ENCODE data around the gene HSPB8. TPM values are rescaled to one million over a fixed set of nuclear protein-coding genes. Genes with fewer than 3 reads are reported as not detected.

Gene HSPB8, protein sequence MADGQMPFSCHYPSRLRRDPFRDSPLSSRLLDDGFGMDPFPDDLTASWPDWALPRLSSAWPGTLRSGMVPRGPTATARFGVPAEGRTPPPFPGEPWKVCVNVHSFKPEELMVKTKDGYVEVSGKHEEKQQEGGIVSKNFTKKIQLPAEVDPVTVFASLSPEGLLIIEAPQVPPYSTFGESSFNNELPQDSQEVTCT
- total RNA-seq = 10 to 100 TPM in 1 of 2 donors, 1 to 10 TPM in 1; 3.5 to 32.4 TPM
- long read RNA-seq, transcript HSPB8-201 (3 exons, 2,152 nt) = major isoform, 15 of 16 reads
- long read RNA-seq, partial matches to known transcripts = 0 of 16 reads
- long read RNA-seq, other reads (novel, unspliced or antisense) = 1 of 16 reads

DNA sequence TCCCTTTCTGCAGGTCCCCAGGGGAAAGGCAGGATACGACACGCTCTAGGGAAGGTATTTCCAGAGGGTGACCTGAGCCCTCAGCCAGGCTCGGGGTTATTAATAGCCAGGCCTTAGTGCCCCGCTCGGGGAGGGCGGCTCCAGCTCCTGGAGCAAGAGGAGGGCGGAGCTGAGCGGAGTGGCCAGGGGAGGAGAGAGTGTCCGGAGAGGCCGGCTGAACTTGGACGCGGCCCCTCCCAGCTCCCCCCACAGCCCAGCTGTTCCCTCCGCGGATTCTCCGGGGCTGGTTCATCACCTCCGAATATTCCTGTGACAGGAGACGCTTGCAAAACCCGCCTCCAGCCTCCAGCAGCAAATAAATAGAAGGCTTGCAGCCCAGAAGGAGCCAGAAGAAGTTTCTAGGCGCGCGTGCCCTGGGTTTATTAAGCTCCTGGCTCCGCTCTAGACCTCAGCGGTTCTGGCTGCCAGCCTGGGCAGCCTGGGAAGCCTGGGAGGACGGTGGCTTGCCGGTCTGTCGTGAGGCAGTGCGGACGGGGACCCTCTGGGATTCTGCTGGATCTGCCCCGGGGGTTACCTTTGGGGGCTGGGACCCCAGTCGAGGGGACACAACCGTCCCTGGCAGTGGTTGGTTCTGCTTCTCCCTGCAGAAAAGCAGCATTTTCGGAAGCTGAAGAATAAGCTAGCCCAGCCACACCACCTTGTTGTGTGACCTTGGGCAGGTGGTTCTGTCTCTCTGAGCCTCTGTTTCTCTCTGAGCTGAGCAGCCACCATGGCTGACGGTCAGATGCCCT lies at the start of gene HSPB8:
Gene HSPB8 (plus strand): TSS at position 388 of the 791 bp plus-strand sequence. CDS start 382 bp downstream, at position 770.
- DNase-seq (peak; percentile 56 to 83), ATAC-seq (peak; percentile 43)
- intact Hi-C loops (cut with DNase I, micrococcal nuclease) = no loop called here

DNA sequence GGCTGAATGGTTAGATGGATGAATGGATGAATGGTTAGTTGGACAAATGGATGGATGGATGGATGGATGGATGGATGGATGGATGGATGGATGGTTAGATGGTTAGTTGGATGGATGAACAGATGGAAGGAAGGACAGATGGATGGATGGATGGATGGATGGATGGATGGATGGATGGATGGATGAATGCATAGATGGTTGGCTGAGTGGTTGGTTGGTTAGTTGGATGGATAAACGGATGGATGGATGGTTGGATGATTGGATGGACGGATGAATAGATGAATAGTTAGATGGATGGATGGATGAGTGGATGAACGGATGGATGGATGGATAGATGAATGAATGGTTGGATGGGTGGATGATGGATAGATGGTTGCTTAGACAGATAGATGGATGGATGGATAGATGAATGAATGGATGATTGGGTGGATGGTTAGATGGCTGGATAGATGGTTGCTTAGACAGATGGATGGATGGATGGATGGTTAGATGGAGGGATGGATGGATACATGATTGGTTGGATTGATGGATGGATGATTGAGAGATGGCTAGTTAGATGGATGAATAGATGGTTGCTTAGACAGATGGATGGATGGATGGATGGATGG lies 48.8 kb upstream of the HSPB8 start:
- intact Hi-C loops (cut with DNase I, micrococcal nuclease) = loop anchor here in 1 of 2 donors (10.0 kb wide), 1 partner anchor 285 kb away; no protein-coding TSS in a partner anchor
- DNase-seq = no peak

DNA sequence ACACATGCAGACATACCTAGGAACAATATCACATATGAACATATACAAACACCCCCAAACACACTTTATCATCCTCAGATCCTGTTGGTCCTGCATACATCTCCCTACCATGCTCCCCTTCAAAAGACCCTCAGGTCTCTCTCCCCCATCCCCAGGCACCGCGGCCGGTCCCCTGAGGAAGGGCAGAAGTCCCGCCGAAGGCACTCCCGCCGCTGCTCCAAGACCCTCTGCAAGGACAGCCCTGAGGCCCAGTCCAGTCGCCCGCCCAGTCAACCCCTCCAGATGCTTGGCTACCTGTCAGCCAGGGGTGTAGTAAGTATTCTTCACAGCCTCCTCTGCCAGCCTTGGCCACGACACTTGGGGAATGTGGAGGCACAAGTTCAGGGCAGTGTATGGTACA lies 48.2 kb upstream of the HSPB8 start:
- intact Hi-C loops (cut with DNase I, micrococcal nuclease) = no loop called here
- DNase-seq (no peak), ATAC-seq (no peak)

More for the DNA sequence above, 48.8 kb upstream of the HSPB8 start:
- no peak for ATAC-seq

DNA sequence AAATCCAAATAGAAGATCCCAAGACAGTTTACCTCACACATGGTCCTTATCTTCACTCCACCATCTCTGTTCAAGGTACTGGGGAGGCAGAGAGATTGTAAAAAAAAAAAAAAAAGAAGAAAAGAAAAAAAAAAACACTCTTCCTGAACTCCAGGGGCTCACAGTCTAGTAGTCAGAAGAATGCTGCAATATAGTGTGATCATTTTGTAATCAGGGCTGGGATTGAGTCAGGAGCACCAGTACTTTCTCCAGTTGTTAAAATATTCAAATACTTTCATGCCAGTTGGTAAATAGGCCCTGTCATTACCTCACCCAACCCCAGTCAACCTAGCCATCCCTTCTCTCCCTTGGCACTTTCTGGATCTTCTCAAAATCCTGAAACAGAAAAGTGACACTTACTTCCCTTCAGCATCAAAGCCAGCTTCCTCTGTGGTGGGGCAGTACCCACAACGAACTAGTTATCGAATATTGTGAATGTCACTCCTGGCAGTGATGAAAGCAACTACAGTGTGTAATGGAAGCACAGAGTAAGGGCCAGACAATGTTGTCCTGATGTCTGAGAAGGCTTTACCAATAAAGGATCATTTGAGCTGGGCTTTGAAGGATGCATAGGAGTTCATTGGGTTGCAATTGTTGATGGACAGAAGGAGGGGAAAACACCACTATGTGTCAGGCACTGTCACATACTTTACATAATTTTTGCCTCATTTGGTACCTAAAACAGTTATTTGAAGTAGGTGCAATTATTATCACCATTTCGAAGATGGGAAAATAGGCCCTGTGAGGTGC lies 44.3 kb upstream of the HSPB8 start:
- ATAC-seq (no peak), DNase-seq (no peak)
- intact Hi-C loops (cut with DNase I, micrococcal nuclease) = no loop called here

DNA sequence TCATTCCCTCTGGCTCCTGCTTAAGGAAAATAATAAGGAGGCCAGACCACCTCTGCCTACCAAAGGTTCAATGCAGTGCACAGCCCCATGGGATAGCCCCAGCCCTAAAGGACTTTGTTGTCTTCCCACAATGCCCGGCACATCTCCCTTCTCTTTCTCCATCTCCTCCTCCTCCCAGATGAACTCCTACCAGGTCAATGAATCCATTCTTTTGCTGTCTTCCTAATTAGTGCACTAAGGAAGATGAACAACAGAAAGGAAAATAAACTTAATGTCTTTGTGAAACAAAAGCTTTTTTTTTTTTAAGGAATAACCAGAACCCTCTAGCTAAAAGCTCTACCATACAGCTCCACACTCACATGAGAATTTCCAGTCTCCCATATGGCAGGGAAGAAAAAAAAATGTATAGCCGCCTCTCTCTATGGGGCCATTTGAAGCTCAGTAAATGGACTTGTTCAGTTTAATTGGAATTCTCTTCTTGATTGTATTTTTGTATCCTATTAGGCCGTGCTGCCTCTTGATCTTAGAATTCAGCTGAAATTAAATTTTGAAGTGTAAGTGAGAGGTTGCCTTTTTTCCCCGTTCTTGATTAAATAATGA lies 41.8 kb upstream of the HSPB8 start:
- no peak for ATAC-seq
- intact Hi-C loops (cut with DNase I, micrococcal nuclease) = no loop called here
- no peak for DNase-seq

DNA sequence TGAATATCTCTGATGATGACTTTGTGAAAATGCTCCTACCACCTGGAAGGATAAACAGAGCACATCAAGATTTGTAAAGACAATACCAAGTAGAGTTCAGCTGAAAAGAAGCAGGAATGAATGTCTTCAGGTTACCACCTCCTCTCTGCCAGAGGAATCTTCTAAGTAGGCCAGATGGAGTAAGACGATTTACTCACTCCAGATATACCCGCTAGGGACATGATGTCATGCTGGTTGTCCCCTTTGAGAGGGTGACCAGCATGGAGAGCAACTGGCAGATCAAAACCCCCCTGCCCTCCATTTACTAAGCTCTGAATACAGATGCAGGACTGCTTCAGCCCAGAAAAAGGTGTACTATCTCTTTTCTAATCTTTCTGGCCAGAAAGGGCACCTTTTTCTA lies 39.3 kb upstream of the HSPB8 start:
- DNase-seq (no peak), ATAC-seq (no peak)
- intact Hi-C loops (cut with DNase I, micrococcal nuclease) = no loop called here

DNA sequence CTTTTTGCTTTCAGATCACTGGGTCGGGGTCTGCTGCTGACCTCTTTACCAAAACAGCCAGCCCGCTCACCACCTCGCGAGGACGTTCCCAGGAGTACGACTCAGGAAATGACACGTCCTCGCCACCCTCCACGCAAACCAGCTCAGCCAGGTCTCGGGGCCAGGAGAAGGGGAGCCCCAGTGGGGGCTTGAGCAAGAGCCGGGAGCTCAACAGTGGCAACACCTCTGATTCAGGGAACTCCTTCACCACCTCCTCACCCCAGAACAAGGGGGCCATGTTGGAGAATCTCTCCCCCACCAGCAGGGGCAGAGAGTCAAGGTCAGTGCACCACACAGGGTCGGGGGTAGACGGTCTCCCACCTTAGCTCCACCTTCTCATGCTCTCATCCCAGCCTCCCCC lies 33.4 kb upstream of the HSPB8 start:
- ATAC-seq = no peak
- intact Hi-C loops (cut with DNase I, micrococcal nuclease) = no loop called here

DNA sequence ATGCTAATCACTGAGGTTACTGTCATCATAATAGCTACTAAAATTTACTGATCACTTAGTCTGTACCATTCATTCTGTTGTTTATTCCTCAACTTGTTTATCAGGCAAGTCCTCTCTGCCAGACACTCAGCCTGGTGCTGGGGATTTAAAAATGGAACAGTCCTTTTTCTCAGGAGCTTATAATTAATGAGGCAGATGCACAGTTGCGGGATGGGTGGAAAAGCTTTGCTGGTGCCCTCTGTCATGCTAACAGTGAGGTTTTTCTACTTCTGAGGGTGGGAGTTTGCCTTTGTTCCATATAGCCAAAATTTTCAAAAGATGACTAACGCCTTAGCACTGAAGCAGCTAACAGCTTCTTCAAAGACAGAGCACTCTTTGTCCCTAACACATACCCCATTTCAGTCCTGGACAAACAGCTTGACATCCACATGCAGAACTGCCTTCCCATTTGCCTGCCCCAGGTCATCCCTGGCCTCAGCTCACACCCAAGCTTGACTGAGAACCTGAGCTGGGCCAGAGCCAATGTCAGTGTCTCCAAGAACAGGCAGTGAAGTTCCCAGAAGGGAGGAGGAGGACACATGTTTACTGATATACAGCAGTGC lies 30.8 kb upstream of the HSPB8 start:
- no peak for DNase-seq
- intact Hi-C loops (cut with DNase I, micrococcal nuclease) = no loop called here
- ATAC-seq = no peak

More for the DNA sequence above, 33.4 kb upstream of the HSPB8 start:
- DNase-seq = no peak

DNA sequence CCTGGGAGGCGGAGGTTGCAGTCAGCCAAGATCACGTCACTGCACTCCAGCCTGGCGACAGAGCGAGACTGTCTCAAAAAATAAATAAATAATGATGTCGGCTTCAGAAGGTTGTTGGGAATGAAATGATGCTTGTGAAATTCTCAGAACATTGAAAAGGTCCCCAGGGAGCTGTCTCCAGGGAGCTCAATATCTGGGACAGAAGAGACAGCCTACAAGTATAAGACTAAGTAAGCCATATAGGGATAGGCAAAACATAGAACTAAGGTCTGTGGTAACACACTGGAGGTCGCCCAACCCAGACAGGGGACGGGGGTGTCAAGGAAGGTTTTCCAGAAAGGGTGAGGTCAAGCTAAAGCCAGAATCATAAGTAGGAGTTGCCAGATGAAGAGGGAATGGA lies 29.5 kb upstream of the HSPB8 start:
- intact Hi-C loops (cut with DNase I, micrococcal nuclease) = no loop called here
- ATAC-seq = no peak
- no peak for DNase-seq

DNA sequence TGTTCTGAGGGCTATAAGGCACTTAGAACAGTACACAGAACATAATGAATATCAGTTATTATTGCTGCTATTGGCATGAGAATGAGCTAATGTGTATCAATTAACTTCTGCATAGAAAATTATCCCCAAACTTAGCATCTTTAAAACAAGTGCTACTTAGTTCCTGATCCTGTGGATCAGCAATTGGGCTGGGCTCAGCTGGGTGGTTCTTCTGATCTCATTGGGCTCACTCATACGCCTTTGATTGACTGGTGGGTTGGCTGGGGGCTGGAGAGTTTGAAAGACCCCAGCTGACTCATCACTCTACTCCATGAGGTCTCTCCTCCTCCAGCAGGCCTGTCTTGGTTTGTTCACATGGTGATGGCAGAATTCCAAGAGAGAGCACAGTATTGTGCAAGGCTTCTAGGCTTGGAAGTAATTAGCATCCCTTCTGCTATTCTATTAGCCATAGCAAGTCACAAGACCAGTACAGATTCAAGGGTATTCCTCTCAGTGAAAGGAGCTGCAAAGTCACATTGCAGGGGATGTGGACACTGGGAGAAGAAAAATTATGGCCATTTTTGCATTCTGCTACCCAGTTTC lies 27.2 kb upstream of the HSPB8 start:
- intact Hi-C loops (cut with DNase I, micrococcal nuclease) = no loop called here
- ATAC-seq (no peak), DNase-seq (no peak)

DNA sequence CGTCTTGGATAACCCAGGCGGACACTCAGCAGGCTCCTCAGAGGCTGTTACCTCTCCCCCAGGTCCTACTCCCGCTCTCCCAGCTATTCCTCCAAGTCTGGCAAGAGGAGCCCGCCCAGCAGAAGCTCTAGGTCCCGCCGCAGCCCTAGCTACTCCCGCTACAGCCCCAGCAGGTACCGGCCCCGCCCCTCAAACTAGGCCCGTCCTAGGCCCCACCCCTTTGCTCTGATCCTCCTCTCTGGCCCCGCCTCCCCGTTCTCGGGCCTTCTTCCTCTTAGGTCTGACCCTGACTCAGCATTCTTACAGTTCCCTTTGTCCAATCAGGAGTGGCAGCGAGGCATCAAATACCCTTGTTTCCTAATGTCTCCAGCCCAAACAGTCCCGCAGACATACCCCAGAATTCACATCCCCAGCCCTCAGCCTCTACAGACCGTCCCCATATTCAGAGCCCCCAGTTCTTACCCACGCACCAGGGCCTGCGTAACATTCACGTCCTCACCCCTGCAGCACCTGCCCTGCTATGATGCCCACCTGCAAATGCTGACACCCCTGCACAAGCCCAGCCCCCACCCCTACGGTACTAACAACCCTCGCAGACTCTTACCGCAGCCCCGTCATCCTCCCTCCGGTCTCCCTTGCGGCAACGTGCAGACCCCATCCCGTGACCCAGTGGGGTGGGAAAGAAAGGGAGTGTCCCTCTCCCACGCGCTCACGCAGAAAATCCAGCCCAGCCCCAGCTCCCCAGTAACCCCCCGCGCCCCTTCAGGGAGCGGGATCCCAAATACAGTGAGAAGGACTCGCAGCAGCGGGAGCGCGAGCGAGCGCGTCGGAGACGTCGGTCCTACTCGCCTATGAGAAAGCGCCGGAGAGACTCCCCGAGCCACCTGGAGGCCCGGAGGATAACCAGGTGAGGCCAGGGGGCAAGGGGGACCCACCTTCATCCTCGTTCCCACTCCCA lies 25.0 kb upstream of the HSPB8 start:
- ATAC-seq (no peak), DNase-seq (peak; percentile 32 to 39)
- intact Hi-C loops (cut with DNase I, micrococcal nuclease) = no loop called here

DNA sequence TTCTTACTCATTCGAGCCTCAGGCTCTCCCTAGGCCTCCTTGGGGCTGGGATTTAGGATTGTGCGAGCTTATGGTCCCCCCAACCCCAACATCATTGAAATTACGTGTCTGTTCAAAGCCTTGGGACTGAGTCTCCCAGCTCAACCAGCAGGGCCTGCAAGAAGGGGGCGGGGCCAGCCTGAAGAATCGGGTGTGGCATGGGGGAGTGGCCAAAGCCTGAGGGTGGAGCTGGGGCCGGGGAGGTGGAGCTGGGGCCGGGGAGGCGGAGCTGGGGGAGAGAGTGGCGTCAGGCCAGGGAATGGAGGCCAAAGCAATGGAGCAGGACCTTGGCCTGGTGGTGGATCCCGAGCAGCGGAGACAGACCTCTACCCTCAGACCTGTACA lies 24.3 kb upstream of the HSPB8 start:
- no peak for ATAC-seq
- intact Hi-C loops (cut with DNase I, micrococcal nuclease) = no loop called here

DNA sequence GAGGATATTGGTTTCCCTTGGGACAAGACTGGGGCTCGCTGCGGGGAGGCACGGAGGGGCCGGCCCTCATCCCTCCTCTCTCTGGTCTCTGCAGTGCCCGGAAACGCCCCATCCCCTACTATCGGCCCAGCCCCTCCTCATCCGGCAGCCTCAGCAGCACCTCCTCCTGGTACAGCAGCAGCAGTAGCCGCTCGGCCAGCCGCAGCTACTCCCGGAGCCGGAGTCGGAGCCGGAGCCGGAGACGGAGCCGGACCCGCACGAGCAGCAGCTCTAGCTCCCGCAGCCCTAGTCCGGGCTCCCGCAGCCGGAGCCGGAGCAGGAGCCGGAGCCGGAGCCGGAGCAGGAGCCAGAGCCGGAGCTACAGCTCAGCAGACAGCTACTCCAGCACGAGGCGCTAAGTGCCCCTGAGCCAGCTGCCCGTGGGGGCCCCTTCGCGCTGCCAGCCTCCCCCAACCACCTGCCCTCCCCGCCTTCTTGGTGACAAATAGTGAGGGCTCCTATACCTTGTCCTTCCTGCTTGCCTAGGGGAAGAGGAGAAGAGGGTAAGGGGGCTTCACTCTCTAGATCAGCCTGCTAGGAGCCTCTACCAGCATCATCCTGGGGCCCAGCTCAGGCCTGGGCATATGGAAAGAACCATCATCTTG lies 22.2 kb upstream of the HSPB8 start:
- intact Hi-C loops (cut with DNase I, micrococcal nuclease) = no loop called here
- no peak for ATAC-seq

More for the DNA sequence above, 24.3 kb upstream of the HSPB8 start:
- no peak for DNase-seq

DNA sequence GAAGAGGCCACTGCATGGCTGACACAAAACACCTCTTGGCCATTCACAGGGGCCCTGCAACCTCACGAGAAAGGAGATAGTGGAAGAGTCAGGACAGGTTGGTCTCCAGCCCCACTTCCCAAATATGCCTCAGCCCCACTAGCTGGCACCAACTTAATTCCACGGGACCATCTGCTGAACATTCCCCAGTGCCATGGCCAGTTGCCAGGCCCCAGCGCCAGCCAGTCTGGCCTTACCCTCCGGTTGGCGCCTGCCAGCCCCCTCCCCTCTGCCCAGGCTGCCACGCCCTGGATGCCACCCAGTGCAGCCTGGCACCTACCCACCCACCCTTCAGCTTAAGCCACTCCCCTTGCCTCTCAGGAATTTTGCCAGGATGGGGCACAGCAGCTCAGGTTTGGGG lies 21.2 kb upstream of the HSPB8 start:
- DNase-seq = no peak
- intact Hi-C loops (cut with DNase I, micrococcal nuclease) = no loop called here
- no peak for ATAC-seq

More for the DNA sequence above, 22.2 kb upstream of the HSPB8 start:
- no peak for DNase-seq

DNA sequence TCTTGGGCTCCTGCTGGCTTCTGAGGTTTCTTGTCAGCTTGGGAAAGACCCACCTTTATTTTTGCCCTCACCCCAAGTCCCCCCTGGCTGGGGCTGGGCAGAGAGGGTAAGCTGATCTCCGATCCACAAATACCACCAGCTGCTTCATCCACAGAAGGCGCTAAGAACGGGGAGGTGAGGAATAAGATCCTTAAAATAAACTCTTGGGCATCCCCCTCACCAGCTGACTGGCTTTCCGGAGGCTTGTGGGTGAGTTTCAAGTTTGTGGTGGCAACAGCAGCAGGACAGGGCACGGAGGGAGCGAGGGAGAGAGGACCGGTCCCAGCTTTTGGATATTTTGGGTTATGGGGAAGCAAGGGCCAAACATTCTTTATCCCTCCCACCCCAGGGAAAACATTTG lies 20.8 kb upstream of the HSPB8 start:
- no peak for DNase-seq
- intact Hi-C loops (cut with DNase I, micrococcal nuclease) = no loop called here
- ATAC-seq = no peak

DNA sequence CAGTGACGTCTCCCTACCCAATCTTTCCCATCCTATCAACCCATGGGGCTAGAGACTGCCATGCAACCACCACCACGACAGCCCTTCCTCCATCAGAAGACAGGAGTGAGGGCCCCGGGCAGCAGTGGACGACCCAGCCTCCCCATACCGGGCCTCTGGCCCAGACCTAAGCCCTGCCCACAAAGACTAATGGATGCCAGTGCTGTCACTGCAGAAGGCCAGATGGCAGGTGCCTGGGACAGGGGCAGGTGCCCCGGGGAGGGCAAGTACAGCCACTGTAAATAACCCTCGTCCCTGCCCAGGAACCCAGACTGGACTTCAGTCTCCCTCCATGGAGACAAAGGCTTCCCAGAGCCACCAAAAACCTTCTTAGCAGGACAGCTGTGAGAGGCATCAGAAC lies 20.3 kb upstream of the HSPB8 start:
- intact Hi-C loops (cut with DNase I, micrococcal nuclease) = no loop called here
- ATAC-seq (no peak), DNase-seq (no peak)

Measured in left colon (tissue), 2 donors.